ENCODE results near the gene TTC22. TPM values are rescaled to one million over a fixed set of nuclear protein-coding genes. Genes with fewer than 3 reads are reported as not detected.
A peak's percentile ranks its signal among the peaks of the same experiment; 100 is the strongest.
"Not testable (repeated sequence)": the region's sequence is repeated elsewhere in the genome, so short reads cannot be mapped to it uniquely, and the experiment has no call there.

TTC22 gene
- total and polyA plus RNA-seq, 2 experiments from 2014 or later = 8.1 to 9.0 TPM

- 74% methylated on average over 4 of the region's 4 CpGs for WGBS (ENCODE audit: low lambda C conversion rate, missing lambda C conversion rate)
Measured at GRCh38 chr1:54777011-54777410, 24.1 kb downstream of the TTC22 start.

DNA sequence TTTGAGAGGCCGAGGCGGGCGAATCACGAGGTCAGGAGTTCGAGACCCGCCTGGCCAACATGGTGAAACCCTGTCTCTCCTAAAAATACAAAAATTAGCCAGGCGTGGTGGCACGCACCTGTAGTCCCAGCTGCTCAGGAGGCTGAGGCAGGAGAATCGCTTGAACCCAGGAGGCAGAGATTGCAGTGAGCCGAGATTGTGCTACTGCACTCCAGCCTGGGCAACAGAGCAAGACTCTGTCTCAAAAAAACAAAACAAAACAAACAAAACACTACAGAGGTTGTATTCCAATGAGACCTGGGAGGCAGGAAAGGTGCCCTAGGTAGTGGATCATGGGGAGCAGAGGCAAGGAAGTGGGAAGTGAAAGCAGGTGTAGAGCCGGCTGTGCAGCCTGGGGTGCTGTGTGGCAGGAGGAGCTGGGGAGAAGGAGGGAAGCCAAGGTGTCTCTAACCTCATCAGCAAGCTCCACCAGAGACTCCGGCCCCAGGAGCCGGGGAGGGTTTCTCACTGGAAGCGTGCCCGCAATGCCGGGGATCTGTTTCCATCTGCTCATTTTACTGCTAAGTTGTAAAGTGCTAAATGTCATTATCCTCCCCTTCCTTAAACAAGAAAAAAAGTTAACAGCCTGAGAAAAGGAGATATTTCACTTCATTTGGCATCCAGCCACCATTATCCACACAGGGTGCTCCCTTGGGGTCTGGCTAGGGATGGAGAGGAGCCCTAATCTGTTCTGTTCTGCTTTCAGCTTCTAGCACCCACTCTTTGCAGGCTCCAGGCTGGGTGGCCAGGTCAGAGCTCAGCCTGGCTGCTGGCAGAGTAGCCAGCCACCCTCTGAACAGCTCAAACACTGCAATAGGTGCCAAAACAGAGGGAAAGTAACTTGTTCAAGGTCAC, 25.0 kb downstream of the TTC22 start:
- not testable (repeated sequence) for H3K4me2 ChIP-seq; H3K4me1 ChIP-seq (ENCODE audit: insufficient read depth); H3K79me2 ChIP-seq; H3K9me2 ChIP-seq (replicated peaks; ENCODE audit: insufficient read depth); H2AFZ ChIP-seq; H4K20me1 ChIP-seq (ENCODE audit: insufficient read depth, poor library complexity, severe bottlenecking); H3K27me3 ChIP-seq; H3K9me3 ChIP-seq (ENCODE audit: low read depth); H3K4me3 ChIP-seq; H3K36me3 ChIP-seq (replicated peaks; ENCODE audit: insufficient read depth, low read depth); DNase-seq (ENCODE audit: low spot score)
- 86% methylated on average over 16 of the region's 16 CpGs for WGBS (ENCODE audit: low lambda C conversion rate, missing lambda C conversion rate)
- peak overlapping the region; percentile 15 for H3K27ac ChIP-seq

More at GRCh38 chr1:54777011-54777410, 24.1 kb downstream of the TTC22 start:
- no peak overlapping the region for H3K4me2 ChIP-seq
- H3K36me3 ChIP-seq (replicated peaks; ENCODE audit: insufficient read depth, low read depth) = no peaks in the 10 kb centered on the region
- H3K79me2 ChIP-seq = no peaks in the 10 kb centered on the region
- H3K27ac ChIP-seq = no peak overlapping the region
- H4K20me1 ChIP-seq (ENCODE audit: insufficient read depth, poor library complexity, severe bottlenecking) = no peaks in the 10 kb centered on the region
- H2AFZ ChIP-seq = no peak overlapping the region
- H3K9me3 ChIP-seq (ENCODE audit: low read depth) = no peaks in the 10 kb centered on the region
- TF ChIP-seq EZH2 (IDR thresholded peaks at IDR 0.05; ENCODE audit: borderline replicate concordance) (no peak), EZH2phosphoT487 (IDR thresholded peaks at IDR 0.05; ENCODE audit: low read depth, severe bottlenecking, unreplicated experiment) (no peak)
- TF ChIP-seq, protein P1, sequence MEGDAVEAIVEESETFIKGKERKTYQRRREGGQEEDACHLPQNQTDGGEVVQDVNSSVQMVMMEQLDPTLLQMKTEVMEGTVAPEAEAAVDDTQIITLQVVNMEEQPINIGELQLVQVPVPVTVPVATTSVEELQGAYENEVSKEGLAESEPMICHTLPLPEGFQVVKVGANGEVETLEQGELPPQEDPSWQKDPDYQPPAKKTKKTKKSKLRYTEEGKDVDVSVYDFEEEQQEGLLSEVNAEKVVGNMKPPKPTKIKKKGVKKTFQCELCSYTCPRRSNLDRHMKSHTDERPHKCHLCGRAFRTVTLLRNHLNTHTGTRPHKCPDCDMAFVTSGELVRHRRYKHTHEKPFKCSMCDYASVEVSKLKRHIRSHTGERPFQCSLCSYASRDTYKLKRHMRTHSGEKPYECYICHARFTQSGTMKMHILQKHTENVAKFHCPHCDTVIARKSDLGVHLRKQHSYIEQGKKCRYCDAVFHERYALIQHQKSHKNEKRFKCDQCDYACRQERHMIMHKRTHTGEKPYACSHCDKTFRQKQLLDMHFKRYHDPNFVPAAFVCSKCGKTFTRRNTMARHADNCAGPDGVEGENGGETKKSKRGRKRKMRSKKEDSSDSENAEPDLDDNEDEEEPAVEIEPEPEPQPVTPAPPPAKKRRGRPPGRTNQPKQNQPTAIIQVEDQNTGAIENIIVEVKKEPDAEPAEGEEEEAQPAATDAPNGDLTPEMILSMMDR (IDR thresholded peaks at IDR 0.05; ENCODE audit: poor library complexity) = no peak
- H3K9me2 ChIP-seq (replicated peaks; ENCODE audit: insufficient read depth) = no peaks in the 10 kb centered on the region
- DNase-seq (ENCODE audit: low spot score) = no peak
- H3K4me3 ChIP-seq = no peak overlapping the region
- peaks cover 3% of the 10 kb centered on the region for H3K27me3 ChIP-seq
- peaks cover 4% of the 10 kb centered on the region for H3K4me1 ChIP-seq (ENCODE audit: insufficient read depth)

GRCh38 chr1:54774820-54775498, 26.2 kb downstream of the TTC22 start:
- Histone ChIP-seq H2AFZ (no peak overlapping the region), H4K20me1 (ENCODE audit: insufficient read depth, poor library complexity, severe bottlenecking) (no peaks in the 10 kb centered on the region), H3K36me3 (replicated peaks; ENCODE audit: insufficient read depth, low read depth) (no peaks in the 10 kb centered on the region), H3K9me3 (ENCODE audit: low read depth) (no peaks in the 10 kb centered on the region), H3K4me3 (no peak overlapping the region), H3K4me1 (ENCODE audit: insufficient read depth) (peaks cover 4% of the 10 kb centered on the region), H3K9me2 (replicated peaks; ENCODE audit: insufficient read depth) (no peaks in the 10 kb centered on the region), H3K4me2 (no peak overlapping the region), H3K27me3 (no peaks in the 10 kb centered on the region), H3K27ac (no peak overlapping the region), H3K79me2 (no peaks in the 10 kb centered on the region)
- DNase-seq (ENCODE audit: low spot score) = no peak
- 62% methylated on average over 15 of the region's 15 CpGs for WGBS (ENCODE audit: low lambda C conversion rate, missing lambda C conversion rate)
- TF ChIP-seq, protein P1 (IDR thresholded peaks at IDR 0.05; ENCODE audit: poor library complexity) = no peak
- no peak for TF ChIP-seq EZH2phosphoT487 (IDR thresholded peaks at IDR 0.05; ENCODE audit: low read depth, severe bottlenecking, unreplicated experiment)
- TF ChIP-seq EZH2 (IDR thresholded peaks at IDR 0.05; ENCODE audit: borderline replicate concordance) = no peak

DNA sequence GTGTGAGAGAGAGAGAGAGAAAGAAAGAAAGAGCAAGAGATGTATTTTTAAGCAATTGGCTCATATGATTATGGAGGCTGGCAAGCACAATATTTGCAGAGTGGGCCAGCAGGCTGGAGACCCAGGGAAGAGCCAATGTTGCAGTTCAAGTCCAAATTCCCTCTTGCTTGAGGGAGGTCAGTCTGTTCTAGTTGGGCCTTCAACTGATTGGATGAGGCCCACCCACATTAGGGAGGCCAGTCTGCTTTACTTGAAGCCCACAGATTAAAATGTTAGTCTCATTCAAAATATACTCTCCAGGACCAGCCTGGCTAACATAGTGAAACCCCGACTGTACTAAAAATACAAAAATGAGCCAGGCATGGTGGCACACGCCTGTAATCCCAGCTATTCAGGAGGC, 28.2 kb downstream of the TTC22 start:
- Histone ChIP-seq H3K27ac (no peak overlapping the region), H3K4me3 (no peak overlapping the region), H3K4me1 (ENCODE audit: insufficient read depth) (peaks cover 4% of the 10 kb centered on the region), H3K4me2 (no peak overlapping the region), H4K20me1 (ENCODE audit: insufficient read depth, poor library complexity, severe bottlenecking) (no peaks in the 10 kb centered on the region), H3K27me3 (no peaks in the 10 kb centered on the region), H2AFZ (no peak overlapping the region), H3K79me2 (no peaks in the 10 kb centered on the region), H3K9me3 (ENCODE audit: low read depth) (no peaks in the 10 kb centered on the region), H3K9me2 (replicated peaks; ENCODE audit: insufficient read depth) (no peaks in the 10 kb centered on the region), H3K36me3 (replicated peaks; ENCODE audit: insufficient read depth, low read depth) (no peaks in the 10 kb centered on the region)
- TF ChIP-seq EZH2phosphoT487 (IDR thresholded peaks at IDR 0.05; ENCODE audit: low read depth, severe bottlenecking, unreplicated experiment) (no peak), EZH2 (IDR thresholded peaks at IDR 0.05; ENCODE audit: borderline replicate concordance) (no peak)
- TF ChIP-seq, protein P1 (IDR thresholded peaks at IDR 0.05; ENCODE audit: poor library complexity) = no peak
- WGBS (ENCODE audit: low lambda C conversion rate, missing lambda C conversion rate) = 97% methylated on average over 2 of the region's 2 CpGs
- no peak for DNase-seq (ENCODE audit: low spot score)

All from hepatocyte (in vitro differentiated cells).